Renal cortex interstitium (tissue), 11 donors: ENCODE results near the gene RMP24.
"Not testable (repeated sequence)": the region's sequence is repeated elsewhere in the genome, so short reads cannot be mapped to it uniquely, and the experiment has no call there.

Source experiments
- DNase-seq, 11 donors: peaks; one replicate each; pipeline ENCODE4 v3.0.0-alpha.2; 2013; ENCODE audit warnings: low read depth in 9 of 11, low spot score in 4 of 11; ENCODE audit errors: extremely low read depth in 1 of 11

RMP24 gene

GRCh38 chr18:35962320-35962719 is 10.2 kb upstream of the RMP24 start:
- DNase-seq: no peak

DNA sequence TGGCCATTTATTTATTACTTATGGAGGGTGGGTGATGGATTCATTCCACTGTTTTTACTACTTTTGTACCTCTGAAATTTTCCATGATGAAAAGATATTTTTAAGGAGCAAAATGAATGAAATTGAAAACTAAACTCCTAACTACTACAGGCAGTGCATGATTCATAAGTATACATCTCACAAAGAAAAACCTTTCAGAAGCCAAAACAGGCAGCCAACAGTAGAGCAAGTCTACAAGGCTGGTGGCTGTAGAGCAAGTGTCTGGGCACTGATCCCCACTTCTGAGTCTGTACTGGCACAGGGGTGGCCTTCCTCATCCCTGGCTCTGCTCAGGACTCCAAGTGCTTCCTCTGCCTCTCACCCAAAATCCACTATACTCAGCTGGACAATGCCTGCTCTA is 8.2 kb upstream of the RMP24 start:
- DNase-seq: no peak

DNA sequence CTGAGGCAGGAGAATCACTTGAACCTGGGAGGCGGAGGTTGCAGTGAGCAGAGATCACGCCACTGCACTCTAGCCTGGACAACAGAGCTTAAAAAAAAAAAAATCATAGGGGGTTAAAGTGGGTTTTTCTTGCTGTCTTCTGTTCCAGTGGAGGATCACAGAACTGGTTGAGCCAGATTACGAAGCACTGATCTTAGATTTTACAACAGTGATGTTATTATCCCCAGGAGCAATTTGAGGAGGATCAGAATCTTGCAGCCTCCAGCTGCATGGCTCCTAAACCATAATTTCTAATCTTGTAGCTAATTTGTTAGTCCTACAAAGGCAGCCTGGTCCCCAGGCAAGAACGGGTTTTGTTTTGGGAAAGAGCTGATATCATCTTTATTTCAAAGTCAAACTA is 4.6 kb upstream of the RMP24 start:
- not testable (repeated sequence) for DNase-seq

- DNase-seq: no peak
These were observed 4.1 kb upstream of the RMP24 start for GRCh38 chr18:35968278-35968880.

DNA sequence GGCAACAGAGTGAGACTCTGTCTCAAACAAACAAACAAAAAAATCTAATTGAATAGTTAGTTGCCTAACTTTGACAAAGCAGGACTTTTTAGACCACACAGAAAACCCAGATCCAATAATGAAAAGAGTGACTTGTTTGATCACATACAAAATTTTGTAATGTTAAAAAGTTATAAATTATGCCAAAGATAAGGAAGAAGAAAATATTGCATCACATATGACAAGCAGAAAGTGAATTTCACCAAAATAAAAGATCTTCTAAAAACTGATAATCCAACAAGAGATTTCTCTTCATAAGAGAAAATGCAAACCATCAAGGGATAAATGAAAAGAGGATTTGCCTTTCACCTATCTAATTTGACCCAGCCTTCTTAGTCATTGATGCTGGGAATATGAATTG is 2.8 kb upstream of the RMP24 start:
- DNase-seq: no peak

GRCh38 chr18:35971661-35972196 is 750 bp upstream of the RMP24 start:
- DNase-seq: peak in 3 of 11 donors; percentile 8 to 19 (median 15)

- DNase-seq: no peak
These were observed 1.2 kb downstream of the RMP24 start for GRCh38 chr18:35973650-35974049.

DNA sequence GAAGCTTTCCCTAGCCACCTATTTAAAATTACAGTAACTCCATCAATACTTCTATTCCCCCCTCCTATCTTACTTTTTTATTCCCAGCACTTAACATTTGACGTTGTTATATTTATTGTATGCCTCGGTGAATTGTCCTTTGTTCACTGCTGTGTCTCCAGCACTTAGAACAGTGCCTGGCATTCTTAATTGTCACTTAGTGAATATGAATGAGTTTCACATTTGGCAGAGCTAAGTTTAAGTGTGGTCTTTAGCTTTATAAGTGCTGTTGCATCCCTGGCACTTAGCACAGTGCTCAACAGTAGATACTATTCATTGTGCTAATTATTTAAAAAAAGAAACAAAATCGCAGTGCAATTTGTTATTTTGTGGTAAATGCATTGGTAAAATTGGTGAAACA is 1.7 kb downstream of the RMP24 start:
- DNase-seq: no peak

- no peak for DNase-seq
These were observed 6.6 kb downstream of the RMP24 start for GRCh38 chr18:35979112-35979511.

DNA sequence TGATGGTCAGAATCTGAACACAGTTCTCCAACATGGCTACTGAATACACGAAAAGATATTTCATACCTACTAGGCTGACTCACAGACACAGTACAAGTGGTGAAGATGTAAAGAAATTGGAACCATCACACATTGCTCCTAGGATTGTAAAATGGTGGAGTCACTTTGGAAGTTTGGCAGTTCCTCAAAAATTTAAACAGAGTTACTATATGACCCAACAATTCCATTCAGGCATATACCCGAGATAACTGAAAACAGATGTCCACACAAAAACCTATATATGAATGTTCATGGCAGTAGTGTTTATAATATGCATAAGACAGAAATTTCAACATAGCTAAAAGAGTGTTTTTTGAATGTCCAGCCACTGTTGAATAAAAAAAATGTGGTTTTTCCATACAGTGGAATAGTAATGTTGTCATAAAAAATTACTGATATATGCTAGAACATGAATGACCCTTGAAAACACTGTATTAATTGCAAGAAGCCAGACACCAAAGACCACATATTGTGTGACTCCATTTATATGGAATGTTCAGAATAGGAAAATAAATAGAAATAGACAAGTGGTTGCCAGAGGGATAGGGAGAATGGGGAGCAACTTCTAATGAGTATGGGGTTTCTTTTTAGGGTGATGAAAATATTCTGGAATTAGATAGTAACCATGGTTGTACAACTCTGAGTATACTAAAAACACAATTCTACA is 10.1 kb downstream of the RMP24 start:
- DNase-seq: no peak

GRCh38 chr18:35983147-35983546 is 10.7 kb downstream of the RMP24 start:
- no peak for DNase-seq

GRCh38 chr18:35983818-35984217 is 11.3 kb downstream of the RMP24 start:
- DNase-seq: no peak

- DNase-seq: no peak
These were observed 19.2 kb downstream of the RMP24 start for GRCh38 chr18:35991696-35992095.

- DNase-seq: no peak
These were observed 20.5 kb downstream of the RMP24 start for GRCh38 chr18:35993013-35993412.

DNA sequence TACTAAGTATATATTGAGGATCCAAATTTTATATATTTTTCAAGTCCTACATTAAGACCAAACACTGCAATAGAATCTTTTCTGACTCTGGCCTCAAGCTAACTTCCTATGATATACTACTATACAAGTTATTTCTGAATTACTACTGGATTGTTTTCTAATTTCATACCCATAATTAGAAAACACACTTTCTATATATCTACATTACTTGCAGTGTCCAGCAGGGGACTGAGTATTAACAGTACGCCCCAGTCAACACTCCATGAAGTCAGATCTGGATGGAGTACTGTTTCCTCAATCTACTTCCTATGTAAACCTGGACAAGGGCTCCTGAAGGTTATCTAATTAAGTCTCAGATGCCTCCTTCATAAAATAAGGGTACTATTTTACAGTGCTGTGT is 26.5 kb downstream of the RMP24 start:
- DNase-seq: no peak

GRCh38 chr18:35999925-36000324 is 27.4 kb downstream of the RMP24 start:
- no peak for DNase-seq

DNA sequence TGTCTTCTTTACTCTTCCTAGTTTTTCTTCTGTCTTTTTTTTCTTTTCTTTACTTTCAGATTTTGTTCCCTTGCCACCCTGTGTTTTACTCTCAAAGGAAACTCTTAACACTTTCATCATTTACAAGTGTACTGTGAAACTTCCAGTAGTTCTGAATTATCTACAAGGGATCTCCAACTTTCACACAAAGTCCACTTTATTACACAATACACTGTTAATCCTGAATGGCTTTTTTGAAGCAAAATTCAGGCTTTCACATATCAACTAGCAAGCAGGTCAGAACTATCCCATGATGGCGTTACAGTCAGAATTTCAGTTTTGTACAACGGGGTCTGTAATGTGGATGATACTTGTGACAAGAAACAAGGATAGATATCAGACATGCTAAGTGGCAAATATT is 34.5 kb downstream of the RMP24 start:
- no peak for DNase-seq

DNA sequence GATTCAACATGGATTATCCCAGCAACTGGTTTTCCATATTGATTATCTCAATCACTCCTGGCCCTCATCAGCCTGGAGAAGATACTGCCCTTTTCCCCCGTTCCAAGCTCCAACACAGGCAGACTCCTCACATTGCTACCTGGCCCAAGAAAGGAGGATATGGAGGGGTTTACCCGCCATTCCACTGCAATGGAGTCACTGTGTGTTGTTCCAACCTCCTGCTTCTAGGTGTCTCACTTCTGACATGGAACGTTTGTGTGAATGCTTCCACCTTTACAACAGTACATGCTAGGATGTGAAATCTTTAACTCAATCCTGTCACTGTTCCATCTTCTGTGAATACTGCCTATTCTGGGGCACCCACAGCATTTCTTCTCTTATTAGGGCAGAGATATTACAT is 36.7 kb downstream of the RMP24 start:
- DNase-seq: no peak

GRCh38 chr18:36012891-36013290 is 40.4 kb downstream of the RMP24 start:
- no peak for DNase-seq

DNA sequence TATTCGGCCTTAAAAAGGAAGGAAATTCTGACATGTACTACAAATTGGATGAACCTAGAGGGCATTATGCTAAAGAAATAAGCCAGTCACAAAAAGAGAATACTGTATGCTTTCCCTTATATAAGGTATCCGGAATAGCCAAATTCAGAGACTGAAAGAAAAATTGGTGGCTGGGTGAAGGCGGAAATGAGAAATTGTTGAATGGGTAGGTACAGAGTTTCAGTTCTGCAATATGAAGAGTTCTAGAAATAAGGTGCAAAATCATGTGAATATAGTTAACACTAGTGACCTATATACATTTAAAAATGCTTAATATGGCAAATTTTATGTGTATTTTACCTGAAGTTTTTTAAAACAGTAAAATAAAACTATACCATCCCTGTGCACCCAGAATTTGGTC is 43.1 kb downstream of the RMP24 start:
- no peak for DNase-seq

- no peak for DNase-seq
These were observed 44.8 kb downstream of the RMP24 start for GRCh38 chr18:36017232-36017631.
